GM19463 (cell line): ENCODE measurements around the gene HERPUD1.
"Not testable (repeated sequence)": the region's sequence is repeated elsewhere in the genome, so short reads cannot be mapped to it uniquely, and the experiment has no call there.

Experiments used
- ATAC-seq: cut with Tn5 transposase; IDR thresholded peaks from one replicate; pipeline ENCODE4 v1.9.1; 2021; ENCODE audit warnings: mild to moderate bottlenecking, moderate library complexity; ENCODE audit not compliant: unreplicated experiment

Gene HERPUD1, protein sequence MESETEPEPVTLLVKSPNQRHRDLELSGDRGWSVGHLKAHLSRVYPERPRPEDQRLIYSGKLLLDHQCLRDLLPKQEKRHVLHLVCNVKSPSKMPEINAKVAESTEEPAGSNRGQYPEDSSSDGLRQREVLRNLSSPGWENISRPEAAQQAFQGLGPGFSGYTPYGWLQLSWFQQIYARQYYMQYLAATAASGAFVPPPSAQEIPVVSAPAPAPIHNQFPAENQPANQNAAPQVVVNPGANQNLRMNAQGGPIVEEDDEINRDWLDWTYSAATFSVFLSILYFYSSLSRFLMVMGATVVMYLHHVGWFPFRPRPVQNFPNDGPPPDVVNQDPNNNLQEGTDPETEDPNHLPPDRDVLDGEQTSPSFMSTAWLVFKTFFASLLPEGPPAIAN

DNA sequence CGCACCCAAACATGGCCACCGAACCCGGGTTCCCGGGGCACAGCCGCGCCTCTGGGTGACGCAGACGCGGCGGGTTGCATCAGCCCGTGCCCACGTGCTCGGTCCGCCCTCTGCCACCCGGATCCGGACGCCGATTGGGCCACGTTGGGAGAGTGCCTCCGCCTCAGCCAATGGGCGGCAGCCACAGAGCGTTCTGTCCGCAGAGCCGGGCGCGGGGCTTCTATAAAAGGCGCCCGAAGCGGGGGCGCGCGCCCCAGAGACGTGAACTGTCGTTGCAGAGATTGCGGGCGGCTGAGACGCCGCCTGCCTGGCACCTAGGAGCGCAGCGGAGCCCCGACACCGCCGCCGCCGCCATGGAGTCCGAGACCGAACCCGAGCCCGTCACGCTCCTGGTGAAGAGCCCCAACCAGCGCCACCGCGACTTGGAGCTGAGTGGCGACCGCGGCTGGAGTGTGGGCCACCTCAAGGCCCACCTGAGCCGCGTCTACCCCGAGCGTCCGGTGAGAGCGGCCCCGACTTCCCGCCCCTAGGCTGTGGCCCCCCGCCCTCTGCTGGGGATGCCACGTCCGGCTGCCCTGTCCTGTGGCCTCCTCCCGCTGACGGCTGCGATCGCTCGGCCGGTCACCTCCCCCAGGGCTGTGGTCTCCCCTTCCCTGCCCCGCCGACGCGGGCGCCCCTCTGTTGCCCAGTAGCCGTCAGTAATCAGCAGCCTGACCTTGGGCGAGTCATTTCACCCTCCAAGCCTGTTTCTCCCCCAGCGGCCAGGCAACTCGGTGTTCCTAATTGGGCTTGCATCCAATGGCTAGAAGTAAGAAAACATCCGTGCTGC, at the start of gene HERPUD1:
Gene HERPUD1, plus strand, starts transcription at position 251 of the 829 bp plus-strand sequence. Its CDS starts 103 bp downstream, at position 354.
- peak; percentile 90 for ATAC-seq

DNA sequence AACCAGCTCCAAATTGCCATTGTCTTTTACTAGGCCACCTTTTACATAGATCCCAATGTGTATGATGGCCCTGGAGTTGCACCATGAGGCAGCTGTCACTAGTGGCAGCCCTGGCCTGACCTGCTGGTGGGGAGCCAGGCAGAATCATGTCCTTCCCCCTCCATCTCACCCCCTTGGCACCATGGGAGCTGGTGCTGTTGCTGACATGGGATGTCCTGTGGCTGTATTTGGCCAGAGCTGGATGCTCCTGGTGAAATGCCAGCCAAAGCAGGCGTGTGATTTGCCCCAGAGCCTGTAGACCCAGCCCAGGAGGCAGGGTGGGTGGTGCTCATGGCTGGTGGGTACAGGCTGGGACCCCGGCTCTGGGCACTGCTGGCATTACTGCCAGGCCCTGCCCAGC, 48.4 kb upstream of the HERPUD1 start:
- no peak for ATAC-seq

GRCh38 chr16:56884026-56884582, 47.8 kb upstream of the HERPUD1 start:
- ATAC-seq = no peak

DNA sequence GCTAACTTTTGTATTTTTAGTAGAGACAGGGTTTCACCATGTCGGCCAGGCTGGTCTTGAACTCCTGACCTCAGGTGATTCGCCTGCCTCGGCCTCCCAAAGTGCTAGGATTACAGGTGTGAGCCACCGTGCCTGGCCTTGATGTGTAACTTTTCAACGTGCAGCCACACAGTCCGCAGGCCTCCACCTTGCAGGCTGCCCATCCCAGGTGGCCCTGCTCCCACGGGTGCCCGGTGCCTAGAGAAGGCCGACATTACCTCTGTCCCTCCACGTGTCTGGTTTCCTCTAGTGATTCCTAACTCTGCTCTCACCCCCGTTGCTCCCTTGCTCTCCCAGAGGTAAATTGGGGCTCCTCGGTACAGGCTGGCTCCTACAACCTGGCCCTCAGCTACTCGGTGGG, 47.0 kb upstream of the HERPUD1 start:
- not testable (repeated sequence) for ATAC-seq

DNA sequence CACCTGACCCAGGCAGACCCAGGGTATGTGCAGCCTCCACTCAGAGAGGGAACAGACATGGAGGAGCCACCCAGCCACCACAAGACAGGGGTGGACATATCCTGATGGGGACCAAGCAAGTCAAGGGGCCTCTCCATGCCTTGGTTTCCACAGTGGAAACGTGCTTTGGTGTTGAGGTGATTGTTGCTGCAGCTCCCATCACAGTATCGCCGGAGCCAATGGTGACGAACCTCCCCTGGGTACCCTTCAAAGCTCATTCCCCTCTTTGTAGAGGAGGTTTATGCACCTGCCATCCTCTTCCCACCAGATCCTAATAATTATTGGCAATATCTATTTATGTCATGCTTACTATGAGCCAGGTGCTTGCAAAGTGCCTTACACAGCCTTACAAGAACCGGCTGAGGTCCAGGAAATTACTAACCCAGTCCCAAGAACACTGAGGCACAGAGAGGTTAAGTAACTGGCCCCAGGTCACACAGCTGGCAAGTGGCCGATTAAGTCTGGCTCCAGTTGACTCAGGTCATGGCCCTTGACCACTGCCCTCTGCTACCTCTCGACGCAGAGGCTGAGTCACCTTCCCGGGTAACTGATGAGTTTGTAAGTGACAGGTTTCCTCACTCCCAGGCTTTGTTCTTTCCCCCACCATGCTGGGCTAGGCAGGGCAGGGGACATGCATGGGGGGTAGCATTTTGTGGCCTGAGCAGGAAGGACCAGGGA, 46.3 kb upstream of the HERPUD1 start:
- ATAC-seq = no peak

DNA sequence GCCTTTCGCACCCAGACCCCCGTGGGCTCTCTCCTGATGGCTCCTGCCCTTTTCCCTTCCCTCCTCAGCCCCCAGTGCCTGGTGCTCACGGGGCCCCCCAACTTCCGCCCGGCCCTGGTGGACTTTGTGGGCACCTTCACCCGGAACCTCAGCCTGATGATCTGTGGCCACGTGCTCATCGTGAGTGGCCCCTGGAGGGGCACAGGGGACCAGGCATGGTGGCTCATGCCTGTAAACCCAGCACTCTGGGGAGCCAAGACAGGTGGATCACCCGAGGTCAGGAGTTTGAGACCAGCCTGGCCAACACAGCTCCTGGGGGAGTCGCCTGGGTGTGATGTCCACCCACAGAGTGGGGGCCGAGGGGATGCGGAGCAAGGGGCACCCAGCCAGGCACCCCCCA, 45.6 kb upstream of the HERPUD1 start:
- ATAC-seq = no peak

GRCh38 chr16:56886826-56887225, 45.1 kb upstream of the HERPUD1 start:
- no peak for ATAC-seq

DNA sequence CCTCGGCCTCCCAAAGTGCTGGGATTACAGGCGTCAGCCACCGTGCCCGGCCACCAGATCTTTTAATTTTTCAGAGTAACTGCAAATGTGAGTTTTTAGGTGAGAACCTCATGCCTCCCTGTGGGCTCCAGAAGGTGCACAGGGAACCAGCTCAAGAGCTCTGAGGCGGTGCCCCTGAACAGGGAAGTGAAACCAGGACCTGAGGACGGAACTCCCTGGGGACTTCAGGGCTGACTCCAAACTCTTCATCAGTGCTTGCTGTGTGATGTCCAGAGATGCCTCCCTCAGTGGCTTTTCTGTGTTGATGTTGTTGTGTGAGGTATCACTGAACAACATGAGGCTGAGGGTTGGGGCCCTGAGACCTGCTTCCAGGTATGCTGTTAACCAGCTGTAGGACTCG, 43.1 kb upstream of the HERPUD1 start:
- ATAC-seq = peak; percentile 96

DNA sequence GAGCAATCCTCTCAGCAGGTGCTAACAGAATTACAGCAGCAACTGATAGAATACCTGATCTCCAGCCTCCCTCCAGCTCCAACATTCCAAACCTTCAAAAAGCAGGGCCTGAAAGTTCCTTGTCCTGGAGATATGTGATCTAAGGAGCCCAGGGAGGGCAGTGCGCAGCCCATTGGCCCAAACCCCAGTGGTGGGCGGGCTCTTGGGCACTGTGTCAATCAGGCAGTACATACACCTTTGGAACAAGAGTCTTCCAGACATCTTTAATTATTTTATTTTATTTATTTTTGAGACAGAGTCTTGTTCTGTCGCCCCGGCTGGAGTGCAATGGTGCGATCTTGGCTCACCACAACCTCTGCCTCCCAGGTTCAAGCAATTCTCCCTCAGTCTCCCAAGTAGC, 42.7 kb upstream of the HERPUD1 start:
- ATAC-seq = no peak

GRCh38 chr16:56891685-56892084, 40.3 kb upstream of the HERPUD1 start:
- no peak for ATAC-seq

DNA sequence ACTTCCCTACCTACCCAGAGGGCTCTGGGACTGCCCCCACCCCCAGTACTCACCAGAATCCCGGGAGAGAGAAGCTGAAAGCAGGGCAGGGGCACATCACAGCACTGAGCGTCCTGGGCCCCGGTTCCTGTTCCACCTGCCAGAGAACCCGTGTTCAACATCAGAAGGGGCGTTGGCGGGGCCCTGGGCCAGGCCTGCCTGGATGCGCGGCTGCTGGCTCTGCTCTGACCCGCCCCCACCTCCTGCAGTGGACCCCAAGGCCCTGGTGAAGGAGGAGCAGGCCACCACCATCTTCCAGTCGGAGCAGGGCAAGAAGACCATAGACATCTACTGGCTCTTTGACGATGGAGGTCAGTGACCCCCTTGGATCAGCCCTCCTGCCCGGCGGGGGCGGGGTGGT, 39.2 kb upstream of the HERPUD1 start:
- no peak for ATAC-seq

- ATAC-seq = no peak
These were observed 37.5 kb upstream of the HERPUD1 start for GRCh38 chr16:56894331-56894917.

- no peak for ATAC-seq
These were observed 36.1 kb upstream of the HERPUD1 start for GRCh38 chr16:56895813-56896212.

GRCh38 chr16:56896244-56896643, 35.7 kb upstream of the HERPUD1 start:
- no peak for ATAC-seq

GRCh38 chr16:56897026-56897799, 34.7 kb upstream of the HERPUD1 start:
- ATAC-seq = no peak

DNA sequence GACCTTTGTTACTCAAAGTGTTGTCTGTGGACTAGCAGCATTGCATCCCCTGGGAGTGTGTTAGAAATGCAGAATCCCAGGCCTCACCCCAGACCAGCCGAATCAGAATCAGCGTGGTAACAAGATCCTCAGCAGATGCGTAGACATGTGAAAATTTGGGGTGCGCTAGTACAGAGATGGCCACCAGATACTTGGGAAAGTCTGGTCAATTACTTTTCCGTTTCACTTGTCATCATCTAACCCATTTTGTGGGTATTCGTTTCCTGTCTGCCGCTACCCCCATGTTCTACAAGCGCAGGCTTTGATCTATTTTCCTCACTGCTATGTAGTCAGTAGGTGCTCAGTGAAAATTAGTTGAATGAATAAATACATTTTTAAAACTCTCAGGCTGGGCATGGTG, 33.1 kb upstream of the HERPUD1 start:
- ATAC-seq = peak; percentile 57

DNA sequence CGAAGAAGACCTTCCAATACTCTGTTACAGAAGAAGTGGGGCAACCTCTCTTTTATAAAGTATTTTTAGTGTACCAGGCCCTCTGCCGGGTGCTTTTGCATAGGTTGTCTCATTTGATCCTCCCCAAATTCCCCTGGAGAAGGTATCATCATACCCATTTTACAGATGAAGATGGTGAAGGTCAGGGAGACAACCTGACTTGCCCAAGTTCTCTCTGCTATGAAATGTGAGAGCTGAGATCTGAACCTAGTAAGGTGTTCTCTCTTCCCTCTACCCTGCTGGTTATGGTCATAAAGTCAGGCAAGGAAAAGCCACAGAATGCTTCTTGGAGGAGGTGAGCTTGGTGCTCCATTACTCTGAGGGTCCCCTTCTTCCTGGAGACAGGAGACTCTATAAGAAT, 28.1 kb upstream of the HERPUD1 start:
- no peak for ATAC-seq

DNA sequence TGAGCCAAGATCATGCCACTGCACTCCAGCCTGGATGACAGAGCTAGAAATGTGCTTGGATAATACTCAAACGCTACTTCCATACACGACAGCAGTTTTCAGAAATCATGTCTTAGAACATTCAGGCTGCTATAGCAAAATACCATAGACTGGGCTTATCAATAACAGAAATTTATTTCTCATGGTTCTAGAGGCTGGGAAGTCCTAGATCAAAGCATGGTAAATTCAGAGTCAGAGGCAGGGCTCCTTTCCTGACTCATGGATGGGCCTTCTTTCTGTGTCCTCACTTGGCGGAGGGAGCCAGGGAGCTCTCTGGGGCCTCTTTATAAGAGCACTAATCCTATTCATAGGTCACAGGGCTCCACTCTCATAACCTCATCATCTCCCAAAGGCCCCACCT, 24.5 kb upstream of the HERPUD1 start:
- no peak for ATAC-seq

- no peak for ATAC-seq
These were observed 22.4 kb upstream of the HERPUD1 start for GRCh38 chr16:56909527-56909979.

- ATAC-seq = no peak
These were observed 21.8 kb upstream of the HERPUD1 start for GRCh38 chr16:56910112-56910511.
